Tibial artery (tissue), 4 donors: Measurements from ENCODE around the gene SETD5.

Experiments
- DNase-seq, 2 donors: peaks; one replicate each; pipeline ENCODE4 v3.0.0-alpha.2; 2019
- H3K27ac ChIP-seq, 2 donors: fragments of 200-600 bp; sonication (generic) in 1 of 2; 1 replicate in 1 of 2; 2 replicates in 1 of 2; pipeline ENCODE4 v1.5.1; 2018 to 2019; ENCODE audit warnings: mild to moderate bottlenecking in 1 of 2
- H3K27me3 ChIP-seq, 2 donors: fragments of 200-600 bp; sonication (generic) in 1 of 2; one replicate each; pipeline versions ENCODE4 v1.5.1 to v1.6.0; 2016 to 2019
- H3K36me3 ChIP-seq, 3 donors: fragments of 200-600 bp; sonication (generic) in 2 of 3; one replicate each; pipeline ENCODE4 v1.5.1; 2016 to 2019; ENCODE audit warnings: mild to moderate bottlenecking in 2 of 3
- H3K4me1 ChIP-seq, 4 donors: fragments of 200-600 bp; sonication (generic) in 2 of 4; 1 replicate in 3 of 4; 2 replicates in 1 of 4; pipeline ENCODE4 v1.5.1; 2016 to 2019
- H3K4me3 ChIP-seq, 2 donors: fragments of 200-600 bp; sonication (generic) in 1 of 2; 1 replicate in 1 of 2; 2 replicates in 1 of 2; pipeline ENCODE4 v1.5.1; 2018 to 2019; ENCODE audit warnings: mild to moderate bottlenecking in 2 of 2
- H3K9me3 ChIP-seq, 3 donors: fragments of 200-600 bp; sonication (generic) in 1 of 3; one replicate each; pipeline ENCODE4 v1.5.1; 2016 to 2019
- CTCF ChIP-seq, 2 experiments: fragments of 200-600 bp in 1 of 2; fragments of 450-650 bp in 1 of 2; IDR thresholded peaks; one replicate each; pipeline ENCODE4 v1.5.1; 2017 to 2019; ENCODE audit warnings: antibody characterized with exemption in 2 of 2, mild to moderate bottlenecking in 1 of 2, moderate library complexity in 1 of 2
- intact Hi-C: fragments of 100-400 bp; cut with DNase I; formaldehyde crosslinking; loops from one replicate; pipeline ENCODE4 v1.15.0; 2023; ENCODE audit warnings: low total_unique reads

SETD5 gene

DNA sequence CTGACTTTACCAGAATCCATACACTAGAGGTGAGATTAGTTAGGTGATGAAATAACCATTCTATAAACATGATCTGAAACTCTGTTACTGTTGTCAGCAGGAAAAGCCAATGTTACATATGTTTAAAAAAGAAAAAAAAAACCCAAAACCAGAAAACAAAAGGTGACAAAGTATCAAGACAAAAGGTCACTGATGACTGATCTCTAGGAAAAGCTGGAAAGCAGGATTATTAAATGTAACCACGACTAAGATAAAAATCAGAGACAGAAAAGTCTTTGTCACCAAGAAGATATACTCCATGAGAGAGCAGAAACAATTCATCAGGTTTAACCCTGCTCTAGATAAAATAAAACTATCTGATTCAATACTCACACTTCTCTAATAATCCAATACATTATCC, 5.4 kb upstream of the SETD5 start:
- no peak for TF ChIP-seq CTCF (IDR thresholded peaks at IDR 0.05)
- peaks cover 44 to 55% (median 52%) of the 10 kb centered on the region in 3 donors for H3K36me3 ChIP-seq
- no peak overlapping the region for H3K27ac ChIP-seq
- intact Hi-C loops: no loop called here
- H3K4me1 ChIP-seq: peaks cover 0 to 45% (median 22%) of the 10 kb centered on the region in 4 donors
- no peak for DNase-seq
- no peak overlapping the region for H3K4me3 ChIP-seq
- H3K9me3 ChIP-seq: no peaks in the 10 kb centered on the region
- H3K27me3 ChIP-seq: no peaks in the 10 kb centered on the region

GRCh38 chr3:9395570-9396300, 1.7 kb upstream of the SETD5 start:
- Histone ChIP-seq H3K27me3 (no peaks in the 10 kb centered on the region), H3K27ac (peak overlapping the region; percentile 99 to 100), H3K9me3 (no peaks in the 10 kb centered on the region), H3K4me1 (peaks cover 0 to 65% (median 34%) of the 10 kb centered on the region in 4 donors), H3K4me3 (peak overlapping the region; percentile 95 to 97), H3K36me3 (peaks cover 10 to 18% (median 15%) of the 10 kb centered on the region in 3 donors)
- intact Hi-C loops: no loop called here
- no peak for TF ChIP-seq CTCF (IDR thresholded peaks at IDR 0.05)
- no peak for DNase-seq

DNA sequence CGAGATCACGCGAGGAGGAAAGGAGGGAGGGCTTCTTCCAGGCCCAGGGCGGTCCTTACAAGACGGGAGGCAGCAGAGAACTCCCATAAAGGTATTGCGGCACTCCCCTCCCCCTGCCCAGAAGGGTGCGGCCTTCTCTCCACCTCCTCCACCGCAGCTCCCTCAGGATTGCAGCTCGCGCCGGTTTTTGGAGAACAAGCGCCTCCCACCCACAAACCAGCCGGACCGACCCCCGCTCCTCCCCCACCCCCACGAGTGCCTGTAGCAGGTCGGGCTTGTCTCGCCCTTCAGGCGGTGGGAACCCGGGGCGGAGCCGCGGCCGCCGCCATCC, 1.1 kb upstream of the SETD5 start:
- H3K27me3 ChIP-seq: no peaks in the 10 kb centered on the region
- H3K9me3 ChIP-seq: no peaks in the 10 kb centered on the region
- intact Hi-C loops: no loop called here
- H3K27ac ChIP-seq: peak overlapping the region; percentile 99 to 100
- TF ChIP-seq CTCF (IDR thresholded peaks at IDR 0.05): no peak
- peak; percentile 91 to 95 for DNase-seq
- H3K36me3 ChIP-seq: peaks cover 6 to 13% (median 10%) of the 10 kb centered on the region in 3 donors
- peak overlapping the region; percentile 95 to 97 for H3K4me3 ChIP-seq
- peaks cover 0 to 69% (median 40%) of the 10 kb centered on the region in 4 donors for H3K4me1 ChIP-seq

DNA sequence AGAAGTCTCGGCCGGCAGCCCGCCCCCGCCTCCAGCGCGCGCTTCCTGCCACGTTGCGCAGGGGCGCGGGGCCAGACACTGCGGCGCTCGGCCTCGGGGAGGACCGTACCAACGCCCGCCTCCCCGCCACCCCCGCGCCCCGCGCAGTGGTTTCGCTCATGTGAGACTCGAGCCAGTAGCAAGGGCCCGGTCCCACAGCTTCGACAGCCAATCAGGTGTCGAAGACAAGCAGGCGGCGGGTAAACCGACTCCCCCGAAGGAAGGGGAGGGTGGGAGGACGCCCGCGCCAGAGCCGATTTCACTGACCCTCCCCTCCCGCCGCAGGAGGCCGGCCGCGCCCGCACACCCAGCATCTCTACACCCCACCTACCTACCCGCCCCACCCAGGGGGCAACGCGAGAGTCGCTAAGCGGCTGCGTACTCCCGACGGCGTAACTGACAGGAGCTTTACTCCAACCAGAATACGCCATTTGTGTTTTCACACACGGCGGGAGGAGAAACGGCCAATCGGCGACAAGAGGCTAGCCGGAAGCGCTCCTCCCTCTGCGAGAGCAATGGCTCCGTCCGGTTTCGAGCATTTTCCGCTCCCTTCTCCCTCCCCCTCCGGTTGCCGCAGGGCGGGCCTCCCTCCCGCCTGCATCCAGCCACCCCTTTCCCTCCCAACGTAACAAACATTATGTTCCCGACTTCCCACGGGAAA, 633 bp upstream of the SETD5 start:
- peak; percentile 98 to 99 for DNase-seq
- TF ChIP-seq CTCF (IDR thresholded peaks at IDR 0.05): no peak
- no peaks in the 10 kb centered on the region for H3K9me3 ChIP-seq
- intact Hi-C loops: no loop called here
- H3K4me1 ChIP-seq: peaks cover 0 to 69% (median 43%) of the 10 kb centered on the region in 4 donors
- H3K27me3 ChIP-seq: no peaks in the 10 kb centered on the region
- peaks cover under 1 to 11% (median 7%) of the 10 kb centered on the region in 3 donors for H3K36me3 ChIP-seq
- peak overlapping the region; percentile 95 to 97 for H3K4me3 ChIP-seq
- peak overlapping the region; percentile 99 to 100 for H3K27ac ChIP-seq

- Histone ChIP-seq H3K4me3 (peak overlapping the region; percentile 95 to 97), H3K4me1 (peaks cover 0 to 69% (median 54%) of the 10 kb centered on the region in 4 donors), H3K27ac (peak overlapping the region; percentile 99 to 100), H3K9me3 (no peaks in the 10 kb centered on the region), H3K36me3 (peaks cover 0 to 11% (median 7%) of the 10 kb centered on the region in 3 donors), H3K27me3 (no peaks in the 10 kb centered on the region)
- TF ChIP-seq CTCF (IDR thresholded peaks at IDR 0.05): no peak
- peak; percentile 46 to 79 for DNase-seq
- intact Hi-C loops: no loop called here
These were observed 688 bp downstream of the SETD5 start for GRCh38 chr3:9397906-9398699.
